HG03558 (cell line): Measurements from ENCODE around the gene KCNK7.

Experiments used
- ATAC-seq: cut with Tn5 transposase; IDR thresholded peaks from one replicate; pipeline ENCODE4 v1.9.1; 2021; ENCODE audit warnings: moderate number of reproducible peaks; ENCODE audit not compliant: unreplicated experiment; ENCODE audit errors: extremely low read depth

The KCNK7 gene

DNA sequence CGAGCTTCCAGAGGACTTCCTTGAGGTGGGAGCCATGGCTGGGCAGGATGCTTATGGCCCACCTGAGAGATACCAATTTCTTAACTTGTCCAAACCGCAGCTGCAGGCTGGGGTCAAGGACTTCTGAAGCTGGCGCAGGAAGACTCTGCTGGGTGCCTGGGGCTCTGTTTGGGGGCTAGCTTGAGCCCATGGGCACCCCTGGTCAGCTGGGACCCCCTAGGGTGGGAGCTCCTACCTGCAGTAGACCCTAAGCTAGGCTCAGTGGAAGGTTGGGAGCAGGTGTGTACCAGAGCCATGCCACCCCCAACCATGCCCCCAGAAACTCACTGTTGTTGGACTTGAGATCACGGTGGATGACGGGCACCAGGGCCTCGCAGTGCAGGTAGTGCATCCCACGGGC, 17.1 kb upstream of the KCNK7 start:
- no peak for ATAC-seq

DNA sequence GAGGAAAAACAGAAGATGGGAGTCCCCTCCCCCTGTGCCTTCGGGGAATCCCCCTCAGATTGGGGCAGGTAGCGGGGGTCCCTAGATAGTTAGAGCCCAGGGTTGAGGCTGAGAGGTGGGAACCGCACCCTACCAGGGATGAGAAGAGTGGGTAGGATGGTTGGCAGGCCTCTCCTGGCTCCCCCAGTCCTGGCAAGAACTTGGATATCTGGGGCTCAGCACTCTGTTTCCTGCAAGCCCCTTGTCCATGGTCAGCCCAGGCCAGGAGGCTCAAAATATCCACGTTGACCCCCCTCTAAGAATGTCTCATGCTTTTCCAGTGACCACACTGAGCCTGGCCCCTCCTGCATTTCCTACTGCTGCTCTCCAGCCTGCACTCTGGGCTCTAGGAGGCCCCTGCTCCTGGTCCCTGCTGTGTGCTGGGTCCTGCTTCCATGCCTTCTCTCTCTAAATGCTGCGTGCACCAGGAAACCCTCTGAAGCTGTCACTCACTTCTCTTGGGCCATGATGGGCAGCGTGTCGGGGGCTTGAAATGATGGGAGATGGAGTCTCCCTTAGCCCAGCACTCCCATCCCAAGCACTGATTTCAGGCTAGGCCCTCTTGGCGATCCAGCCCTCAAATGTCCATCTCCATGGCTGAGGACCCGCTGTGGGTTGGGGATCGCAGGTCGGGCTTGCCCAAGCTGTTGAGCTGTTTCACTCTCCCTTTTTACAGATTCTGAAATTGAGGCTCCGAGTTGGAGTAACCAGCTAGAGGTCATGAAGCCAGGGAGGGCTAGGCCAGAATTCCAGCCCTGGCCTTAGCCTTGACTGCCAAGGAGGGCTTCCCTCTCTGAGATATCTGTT, 16.4 kb upstream of the KCNK7 start:
- ATAC-seq, result no peak

DNA sequence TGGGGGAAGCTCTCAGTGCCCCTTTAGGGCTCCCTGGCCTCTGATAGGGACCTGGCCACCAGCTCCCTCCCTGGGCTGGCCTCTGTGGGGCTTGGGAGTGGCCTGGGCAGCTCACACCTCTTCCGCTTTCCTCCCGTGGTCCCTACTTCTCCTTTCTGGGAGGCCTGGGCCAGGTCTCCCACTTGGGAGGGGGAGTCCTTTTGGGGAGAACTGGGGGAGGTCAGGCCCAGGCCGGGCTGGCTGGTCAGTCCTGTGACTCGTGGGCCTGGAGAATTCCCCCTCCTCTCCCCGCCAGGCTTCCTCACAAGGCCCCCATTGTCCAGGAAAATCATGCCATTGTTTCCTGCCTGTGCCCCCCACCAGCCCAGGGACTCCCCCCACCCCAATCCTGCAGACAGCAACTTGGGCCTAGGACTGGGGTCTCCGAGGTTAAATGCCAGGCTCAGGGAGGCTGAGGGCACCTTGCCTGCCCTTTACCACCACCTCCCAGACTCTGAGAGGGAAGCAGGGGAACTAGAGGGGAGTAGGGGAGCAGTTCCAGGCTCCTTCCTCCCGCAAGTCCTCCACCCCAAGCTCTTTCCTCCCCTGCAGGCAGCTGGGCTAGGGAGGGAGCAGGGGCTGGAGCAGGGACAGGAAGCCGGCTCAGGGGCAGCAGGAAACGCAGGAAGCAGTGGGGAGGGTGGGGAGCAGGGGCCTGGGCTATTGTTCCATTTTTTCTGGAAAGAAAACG, 15.6 kb upstream of the KCNK7 start:
- no peak for ATAC-seq

DNA sequence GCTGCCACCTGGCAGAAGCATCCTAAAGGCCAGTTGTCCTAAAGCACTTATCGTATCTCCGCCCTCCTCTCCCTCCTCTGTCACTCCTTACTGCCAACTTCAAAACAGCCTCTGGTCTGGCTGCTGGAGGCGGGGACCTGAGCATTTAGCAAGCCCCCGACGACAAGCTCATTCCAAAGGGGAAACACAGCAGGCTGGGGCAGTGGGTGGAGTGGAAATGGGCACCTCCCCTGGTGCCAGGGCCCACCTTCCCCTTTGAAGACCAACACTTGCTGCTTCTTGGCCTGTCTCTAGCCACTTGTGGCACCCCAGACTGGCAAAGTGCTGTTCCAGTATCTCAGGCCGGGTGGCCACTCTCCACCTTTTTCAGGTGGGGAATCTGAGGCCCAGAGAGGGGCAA, 14.8 kb upstream of the KCNK7 start:
- ATAC-seq, result no peak

DNA sequence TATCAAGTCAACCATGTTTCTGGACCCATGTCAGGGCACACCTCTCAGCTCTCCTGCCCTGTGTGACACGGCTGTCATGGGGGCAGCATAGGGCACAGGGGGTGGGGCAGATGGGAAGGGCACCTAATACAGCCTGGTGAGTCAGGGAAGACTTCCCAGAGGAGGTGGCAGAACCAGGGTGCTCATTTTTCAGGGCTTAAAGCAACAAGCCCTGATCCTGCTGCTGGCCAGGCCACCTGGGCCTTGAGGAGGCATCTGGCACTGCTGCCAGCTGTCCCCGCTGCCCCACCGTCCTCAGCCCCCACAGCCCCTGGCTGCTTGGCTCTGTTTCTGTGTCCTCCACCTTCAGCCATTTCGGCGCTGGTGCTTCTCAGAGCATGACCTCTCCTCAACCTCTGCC, 14.1 kb upstream of the KCNK7 start:
- ATAC-seq, result no peak

DNA sequence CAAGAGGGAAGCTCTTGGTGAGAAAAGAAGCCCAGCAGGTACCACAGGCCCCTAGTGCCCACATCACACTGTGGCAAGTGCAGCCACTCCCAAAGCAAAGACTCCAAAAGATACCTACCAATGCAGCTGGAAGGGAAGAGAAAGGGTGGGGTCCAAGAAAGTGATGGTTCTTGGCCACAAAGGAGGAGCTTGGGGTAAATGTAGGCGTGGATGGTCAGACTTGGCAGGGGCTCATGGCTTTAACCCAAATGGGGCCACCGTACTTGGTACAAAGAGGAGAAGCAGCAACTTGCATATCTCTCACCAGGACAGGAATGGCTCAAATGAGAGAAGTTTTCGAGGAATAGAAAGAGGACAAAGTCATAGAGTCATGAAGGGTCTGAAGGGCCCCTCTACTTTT, 13.6 kb upstream of the KCNK7 start:
- ATAC-seq, result no peak

DNA sequence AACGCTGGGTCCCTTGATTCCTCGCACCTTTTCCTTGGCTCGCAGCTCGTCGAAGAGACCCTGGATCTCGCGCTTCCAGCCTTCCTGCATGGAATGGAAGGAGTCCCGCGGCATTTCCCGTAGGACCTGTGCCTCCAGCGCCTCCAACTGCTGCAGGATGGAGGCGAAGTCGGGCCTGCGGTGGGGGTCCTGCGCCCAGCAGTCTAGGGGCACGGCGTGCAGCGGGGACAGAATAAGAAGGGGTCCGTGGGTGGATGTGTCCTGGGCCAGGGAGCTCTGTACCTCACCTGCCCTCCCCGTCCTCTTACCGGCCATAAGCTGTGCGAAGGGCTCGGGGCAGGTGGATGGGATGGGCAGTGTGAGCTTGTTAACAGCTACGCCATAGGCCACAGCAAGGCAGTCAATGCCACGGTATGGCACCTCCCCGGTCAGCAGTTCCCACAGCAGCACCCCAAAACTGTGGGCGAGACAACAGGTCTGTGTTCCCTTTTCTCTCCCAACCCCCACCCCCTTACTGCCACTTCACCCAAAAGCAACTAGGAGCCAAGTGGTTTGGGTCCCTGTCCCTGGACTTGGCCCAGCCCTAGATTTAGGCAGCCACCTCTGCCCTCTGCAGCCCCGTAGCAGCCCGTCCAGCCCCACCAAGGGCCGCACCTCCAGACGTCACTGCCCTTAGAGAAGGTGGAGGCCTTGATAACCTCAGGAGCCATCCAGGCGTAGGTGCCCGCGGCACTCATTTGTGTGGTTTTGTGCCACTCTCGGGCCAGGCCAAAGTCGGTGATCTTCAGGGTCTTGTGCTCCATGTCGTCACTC, 12.2 kb upstream of the KCNK7 start:
- ATAC-seq, result no peak

DNA sequence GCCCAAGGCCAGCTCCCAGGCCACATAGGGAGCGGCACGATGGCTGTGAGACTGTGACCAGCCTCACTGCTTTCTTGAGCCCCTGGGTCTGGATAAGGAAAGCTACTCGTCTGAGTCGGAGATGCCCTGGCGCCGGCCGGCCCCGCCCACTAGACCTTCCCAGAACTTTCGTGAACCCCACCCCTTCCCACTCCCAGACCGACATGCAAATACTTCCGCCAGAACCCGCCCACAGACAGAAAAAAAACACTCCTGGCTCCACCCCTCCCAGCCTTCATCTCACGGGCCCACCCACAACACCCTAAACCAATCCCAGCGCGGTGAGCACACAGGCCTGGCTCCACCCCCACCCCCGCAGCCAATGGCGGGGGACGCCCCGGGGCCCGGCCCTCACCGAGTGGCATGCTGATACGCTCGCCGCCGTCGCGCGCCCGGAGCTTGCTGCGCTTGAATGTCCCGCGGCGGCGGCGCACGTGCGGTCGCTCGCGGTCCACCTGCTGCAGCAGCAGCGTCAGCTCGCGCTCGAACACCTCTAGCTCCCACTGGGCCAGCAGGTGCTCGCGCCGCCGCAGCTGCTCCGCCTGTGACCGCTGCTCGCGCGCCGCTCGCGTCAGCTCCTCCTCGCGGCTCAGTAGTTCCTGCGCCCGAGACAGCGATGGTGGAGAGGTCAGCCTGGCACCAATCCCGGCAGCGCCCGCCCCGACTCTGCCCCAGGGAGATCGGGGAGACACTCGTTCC, 11.4 kb upstream of the KCNK7 start:
- ATAC-seq, result no peak

DNA sequence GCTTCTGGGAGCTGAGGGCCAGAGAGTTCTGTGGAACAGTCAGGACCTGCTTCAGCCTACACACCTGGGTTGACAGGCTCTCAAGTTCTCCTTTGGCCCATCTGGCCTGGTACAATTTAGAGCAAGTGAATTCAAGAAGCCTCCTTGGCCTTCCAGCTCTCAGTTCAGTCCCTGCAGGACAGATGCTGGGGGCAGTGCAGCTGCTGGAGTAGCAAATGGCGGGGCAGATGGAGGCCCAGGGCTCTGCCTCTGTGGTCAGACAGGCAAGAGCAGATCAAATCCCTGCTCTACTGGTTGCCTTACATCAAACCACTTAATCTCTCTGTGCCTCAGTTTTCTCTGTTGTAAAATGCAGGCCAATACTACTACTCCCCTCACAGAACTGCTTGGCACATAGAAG, 8.7 kb upstream of the KCNK7 start:
- ATAC-seq, result no peak

DNA sequence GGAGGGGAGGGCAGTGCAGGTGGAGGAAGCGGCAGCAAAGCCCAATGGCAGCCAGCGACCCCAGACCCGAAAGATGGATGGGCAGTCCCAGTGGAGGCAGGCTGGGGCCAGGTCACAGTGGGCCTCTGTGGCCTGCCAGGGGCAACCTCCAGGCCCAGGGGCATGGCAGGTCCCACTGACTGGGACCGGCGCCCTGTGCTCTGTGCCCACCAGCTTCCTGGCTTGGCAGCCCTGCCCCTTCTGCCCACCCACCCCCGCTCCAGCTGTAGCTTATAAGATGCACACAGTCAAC, 4.3 kb upstream of the KCNK7 start:
- no peak for ATAC-seq

DNA sequence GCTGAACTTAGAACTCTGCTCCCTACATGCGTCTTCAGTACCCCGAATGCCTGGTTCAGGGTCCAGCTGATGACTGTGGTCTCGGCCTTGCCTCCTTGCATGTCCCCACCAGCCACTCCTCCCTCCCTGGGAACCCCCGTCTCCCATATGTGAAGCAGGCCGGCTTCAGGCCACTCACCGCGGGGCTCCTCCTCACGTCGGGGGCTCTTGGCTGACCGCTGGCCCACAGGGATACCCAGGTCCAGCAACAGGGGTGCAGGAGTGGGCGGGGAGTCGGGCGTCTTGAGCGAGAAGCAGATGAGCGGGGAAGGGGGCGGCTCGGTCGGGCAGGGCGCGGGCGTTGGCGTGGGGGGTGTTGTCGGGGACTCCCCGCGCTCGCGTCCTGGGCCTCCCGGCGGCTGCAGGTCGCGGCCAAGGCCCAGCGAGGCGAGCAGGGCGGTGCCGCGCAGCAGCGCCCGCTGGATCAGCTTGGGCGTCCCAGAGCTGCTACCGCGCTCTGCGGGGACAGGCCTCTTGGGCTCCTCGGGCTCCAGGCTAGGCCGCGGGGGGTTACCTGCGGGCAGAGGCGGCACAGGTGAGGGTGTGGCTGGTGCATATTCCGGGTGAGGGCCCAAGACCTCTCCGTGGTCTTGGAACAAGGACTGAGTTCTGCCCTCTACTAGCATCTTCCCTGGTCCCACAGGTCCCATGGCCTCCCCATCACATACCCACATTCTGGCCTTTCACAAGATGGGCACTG, 3.8 kb upstream of the KCNK7 start:
- ATAC-seq, result no peak

DNA sequence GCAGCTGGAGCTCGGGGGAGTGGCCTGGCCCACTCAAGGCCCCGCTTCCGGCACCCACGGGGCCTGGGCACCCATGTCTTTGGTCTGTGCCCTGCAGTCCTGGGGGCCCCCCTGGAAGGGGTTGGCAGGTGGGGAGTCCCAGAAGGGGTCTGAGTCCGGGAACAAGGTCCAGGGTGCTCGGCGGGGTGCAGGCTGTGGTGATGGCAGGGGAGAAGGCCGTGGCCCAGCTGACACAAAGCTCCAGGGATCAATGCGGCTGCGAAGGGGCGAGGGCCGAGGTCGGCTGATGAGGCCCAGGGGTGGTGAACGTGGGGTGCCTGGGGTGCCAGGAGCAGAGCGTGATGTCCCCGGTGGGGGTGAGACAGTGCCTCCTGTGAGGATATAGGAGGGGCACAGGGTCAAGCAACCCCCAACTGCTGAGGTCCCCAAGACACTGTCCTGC, 2.7 kb upstream of the KCNK7 start:
- ATAC-seq, result no peak

DNA sequence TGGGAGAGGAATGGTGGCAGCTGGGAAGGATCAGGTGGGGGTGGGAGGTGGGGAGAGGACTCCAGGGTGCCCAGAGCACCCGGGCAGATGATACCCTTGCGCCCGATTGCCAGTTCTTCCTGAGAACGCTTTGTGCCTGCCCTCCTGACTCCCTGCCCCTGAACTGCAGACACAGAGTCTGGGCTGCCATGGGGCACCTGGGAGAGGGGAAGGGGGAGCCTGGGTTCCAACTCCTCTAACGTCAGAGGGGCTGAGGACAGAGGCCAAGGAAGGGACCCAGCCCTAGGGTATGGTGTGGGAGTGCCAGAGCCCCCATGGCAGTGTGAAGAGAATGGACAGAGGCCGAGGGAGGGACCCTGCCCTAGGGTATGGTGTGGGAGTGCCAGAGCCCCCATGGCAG, 920 bp upstream of the KCNK7 start:
- ATAC-seq, result no peak

DNA sequence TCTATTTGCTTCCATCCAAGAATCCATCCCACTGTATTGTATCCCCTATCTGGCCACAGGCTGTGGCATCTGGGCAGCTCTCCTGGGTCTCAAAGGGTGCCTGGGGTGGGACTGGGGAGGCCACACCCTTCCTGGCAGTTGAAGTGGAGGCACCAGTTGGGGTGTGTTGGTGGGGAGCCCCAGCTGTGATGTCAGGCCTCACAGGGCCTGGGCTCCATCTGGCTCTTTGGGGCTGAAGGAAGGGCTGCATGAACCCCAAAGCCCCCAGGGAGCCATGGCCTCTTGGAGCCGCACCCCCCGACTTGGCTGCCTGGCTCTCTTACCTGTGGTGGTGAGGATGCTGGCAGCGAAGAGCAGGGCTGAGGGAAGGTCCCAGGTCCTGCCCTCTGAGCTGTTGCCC, 469 bp downstream of the KCNK7 start:
- ATAC-seq, result no peak

DNA sequence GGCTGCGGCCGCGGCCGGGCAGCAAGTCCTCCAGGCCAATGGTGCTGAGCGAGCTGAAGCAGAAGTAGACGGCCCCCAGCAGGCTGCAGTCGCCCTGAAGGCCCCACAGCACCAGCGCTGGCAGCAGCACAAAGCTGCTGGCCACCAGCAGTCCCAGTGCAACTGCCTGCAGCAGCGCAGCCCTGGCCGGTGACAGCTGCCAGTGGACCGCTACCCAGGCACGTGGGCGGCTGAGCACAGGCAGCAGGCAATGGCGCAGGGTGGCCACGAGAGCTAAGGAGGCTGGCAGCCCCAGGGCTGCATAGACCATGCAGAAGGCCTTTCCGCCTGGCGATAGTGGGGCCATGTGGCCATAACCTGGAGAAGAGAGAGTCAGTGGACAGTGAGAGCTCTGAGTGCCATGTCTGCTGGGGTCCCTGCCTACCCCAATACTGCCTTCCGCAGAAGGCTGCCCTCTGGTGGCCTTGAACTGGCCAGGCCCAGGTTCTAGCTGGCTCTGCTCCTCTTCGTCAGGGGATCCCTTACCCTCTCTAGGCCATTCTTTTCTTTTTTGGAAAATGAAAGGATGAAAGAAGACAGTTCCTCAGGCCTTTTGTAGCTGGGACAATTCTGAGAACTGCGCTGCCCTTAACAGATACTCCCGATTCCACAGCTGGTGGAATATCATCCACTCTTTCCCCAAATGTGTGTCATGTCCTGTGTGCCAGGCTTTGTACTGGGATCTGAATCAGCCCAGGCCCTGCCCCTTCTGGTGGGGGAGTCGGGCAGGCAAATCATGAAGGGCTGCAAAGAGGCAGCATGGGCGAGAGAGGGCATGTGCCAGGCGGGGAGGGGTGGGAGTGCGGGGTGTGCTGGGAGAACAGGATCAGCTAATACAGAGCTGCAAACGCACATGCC, 1.8 kb downstream of the KCNK7 start:
- ATAC-seq, result no peak

DNA sequence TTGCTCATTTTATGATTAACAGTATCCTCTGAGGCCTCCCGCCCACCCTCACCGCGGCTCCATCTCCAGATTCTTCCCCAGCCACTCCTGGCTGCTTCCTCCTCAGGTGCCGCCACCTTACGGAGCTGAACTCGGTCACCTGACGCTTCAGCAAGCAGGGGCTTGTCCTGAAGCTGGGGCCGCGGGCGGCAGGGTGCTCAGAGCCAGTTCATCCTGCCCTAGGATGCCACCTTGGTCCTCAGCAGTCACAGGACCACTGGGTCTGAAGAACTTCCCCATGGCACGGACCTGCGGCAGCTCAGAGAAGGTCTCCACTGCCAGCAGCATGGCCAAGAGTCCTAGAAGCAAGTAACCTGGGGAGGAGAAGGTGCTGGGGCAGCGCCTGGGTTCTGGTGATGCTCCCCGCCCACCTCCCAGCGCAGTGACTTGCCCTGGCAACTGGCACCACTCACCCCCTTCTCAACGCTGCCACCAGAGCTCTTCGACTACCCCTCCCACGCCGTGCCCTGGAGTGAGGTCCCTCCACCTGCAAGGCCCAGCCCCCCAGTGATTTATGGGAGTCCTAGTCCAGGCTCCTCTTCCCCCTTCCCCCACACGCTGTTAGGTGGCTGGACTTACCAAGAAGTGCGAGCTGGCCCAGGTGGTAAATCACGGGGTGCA, 2.6 kb downstream of the KCNK7 start:
- no peak for ATAC-seq

DNA sequence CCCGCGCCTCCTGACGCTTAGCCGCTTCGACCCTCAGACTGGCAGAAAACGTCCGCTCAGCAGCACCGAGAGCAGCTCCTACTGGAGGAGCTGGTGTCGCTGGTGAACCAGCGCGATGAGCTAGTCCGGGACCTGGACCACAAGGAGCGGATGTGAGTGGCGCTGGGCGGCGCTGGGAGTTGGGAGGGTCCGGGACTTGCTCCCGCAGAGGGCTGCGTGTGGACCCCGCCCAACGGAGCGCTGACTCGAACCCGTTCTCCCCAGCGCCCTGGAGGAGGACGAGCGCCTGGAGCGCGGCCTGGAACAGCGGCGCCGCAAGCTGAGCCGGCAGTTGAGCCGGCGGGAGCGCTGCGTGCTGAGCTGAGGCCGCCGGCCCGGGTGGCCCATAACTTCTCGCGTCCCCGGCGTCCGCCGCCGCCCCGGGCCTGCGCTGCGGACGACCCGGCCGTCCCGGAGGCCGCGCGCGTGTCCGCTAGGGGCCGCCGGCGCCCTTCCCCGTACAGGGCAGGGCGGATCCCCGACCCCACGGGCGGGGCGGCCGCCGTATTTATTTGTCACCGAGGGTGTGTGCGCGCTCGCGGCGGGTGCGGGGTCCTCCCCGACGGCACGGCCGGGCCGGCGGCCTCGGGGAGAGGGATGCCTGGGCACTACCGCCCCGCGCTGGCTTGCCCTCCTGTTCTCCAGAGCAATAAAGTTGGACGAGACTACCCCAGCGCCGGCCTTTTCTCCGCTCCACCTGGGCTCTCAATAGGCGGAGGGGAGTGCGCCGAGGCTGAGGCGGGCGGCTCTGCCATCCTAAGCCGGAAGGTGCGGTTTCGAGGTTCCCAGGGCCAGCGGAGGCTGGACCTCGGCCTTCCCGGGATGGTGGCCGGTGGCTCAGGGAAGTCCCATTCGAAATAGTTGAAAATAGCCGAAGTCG, 3.4 kb downstream of the KCNK7 start:
- no peak for ATAC-seq
